Mucosa of rectum (tissue), 2 donors: ENCODE measurements around the gene LILRB2.
"Not testable (repeated sequence)": the region's sequence is repeated elsewhere in the genome, so short reads cannot be mapped to it uniquely, and the experiment has no call there.

ENCODE experiments used
- H3K27ac ChIP-seq, 2 donors: one replicate each; pipeline ENCODE4 v1.7.0; 2013; ENCODE audit warnings: inconsistent platforms in 2 of 2, low read depth in 2 of 2, low read length in 2 of 2
- H3K27me3 ChIP-seq, 2 donors: one replicate each; pipeline ENCODE4 v1.7.0; 2013; ENCODE audit warnings: low read length in 2 of 2; ENCODE audit not compliant: control insufficient read depth in 2 of 2, insufficient read depth in 2 of 2
- H3K36me3 ChIP-seq, 2 donors: one replicate each; pipeline ENCODE4 v1.7.0; 2013; ENCODE audit warnings: low read length in 2 of 2; ENCODE audit not compliant: control insufficient read depth in 2 of 2, insufficient read depth in 2 of 2
- H3K4me1 ChIP-seq, 2 donors: one replicate each; pipeline ENCODE4 v1.7.0; 2013; ENCODE audit warnings: low read length in 2 of 2, mild to moderate bottlenecking in 1 of 2; ENCODE audit not compliant: control insufficient read depth in 2 of 2, insufficient read depth in 2 of 2
- H3K4me3 ChIP-seq, 2 donors: one replicate each; pipeline ENCODE4 v1.7.0; 2013; ENCODE audit warnings: low read length in 2 of 2
- H3K9ac ChIP-seq, 2 donors: one replicate each; pipeline ENCODE4 v1.7.0; 2013; ENCODE audit warnings: low read length in 2 of 2, low read depth in 1 of 2, mild to moderate bottlenecking in 1 of 2
- H3K9me3 ChIP-seq, 2 donors: one replicate each; pipeline ENCODE4 v1.7.0; 2013; ENCODE audit warnings: low read length in 2 of 2; ENCODE audit not compliant: control insufficient read depth in 2 of 2
- donor health status: healthy.
- donor health status: Normal muscosa, but diverticular disease.

Gene LILRB2

DNA sequence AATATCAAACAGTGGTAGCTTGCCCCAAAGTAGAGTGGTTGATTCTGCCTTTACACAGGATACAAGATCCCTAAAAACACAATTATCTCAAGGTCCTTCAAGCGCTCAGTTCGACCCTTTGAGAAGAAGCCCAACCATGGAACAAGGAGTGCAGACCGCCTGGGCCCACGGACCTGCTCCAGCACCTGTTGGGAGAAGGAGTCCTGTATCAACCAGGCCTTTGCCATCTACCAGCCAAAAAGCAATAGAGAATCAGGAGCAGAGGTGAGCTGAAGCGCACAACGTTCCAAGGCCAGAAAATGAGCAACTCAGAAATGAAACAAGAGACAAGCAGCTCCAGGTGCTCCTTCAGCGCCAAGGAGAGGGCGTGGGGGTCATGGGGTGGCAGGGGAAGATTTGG lies 51.8 kb downstream of the LILRB2 start:
- H3K9ac ChIP-seq = no peak overlapping the region
- no peaks in the 10 kb centered on the region for H3K9me3 ChIP-seq
- no peaks in the 10 kb centered on the region for H3K4me1 ChIP-seq
- H3K36me3 ChIP-seq = no peaks in the 10 kb centered on the region
- no peak overlapping the region for H3K27ac ChIP-seq
- peaks cover 0 to 2% of the 10 kb centered on the region in 2 donors for H3K27me3 ChIP-seq
- no peak overlapping the region for H3K4me3 ChIP-seq

DNA sequence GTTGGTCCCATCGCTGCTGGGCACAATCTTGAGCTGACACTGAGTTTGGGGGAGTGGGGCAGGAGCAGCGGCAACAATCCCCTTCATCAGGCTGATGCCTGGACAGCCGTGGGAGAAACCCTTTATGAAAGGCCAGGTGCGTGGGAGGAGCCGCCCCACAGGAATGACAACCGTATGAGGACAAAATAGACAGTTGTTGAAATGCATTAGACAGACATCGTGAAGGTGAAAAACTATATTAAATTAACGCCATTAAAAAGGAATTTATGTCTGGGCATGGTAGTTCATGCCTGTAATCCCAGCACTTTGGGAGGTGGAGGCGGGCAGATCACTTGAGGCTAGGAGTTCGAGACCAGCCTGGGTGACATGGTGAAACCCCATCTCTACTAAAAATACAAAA lies 56.3 kb downstream of the LILRB2 start:
- not testable (repeated sequence) for H3K27me3 ChIP-seq, H3K4me1 ChIP-seq, H3K9ac ChIP-seq, H3K27ac ChIP-seq, H3K9me3 ChIP-seq, H3K36me3 ChIP-seq, H3K4me3 ChIP-seq

DNA sequence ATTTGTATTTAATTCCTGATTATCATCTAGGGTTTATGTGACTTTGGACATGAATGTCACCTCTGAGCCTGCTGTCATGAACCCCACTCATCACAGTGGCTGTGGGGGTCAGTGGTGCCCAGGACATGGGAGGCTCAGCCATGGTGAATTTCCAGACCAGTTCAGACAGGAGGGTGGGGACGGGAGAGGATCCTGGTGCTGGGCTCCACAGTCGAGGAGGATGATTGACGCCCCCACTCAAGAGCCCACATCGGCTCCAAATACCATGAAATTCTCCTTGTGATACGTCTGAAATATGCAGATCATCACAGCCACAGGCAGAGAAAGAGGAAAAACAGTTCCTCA lies 57.0 kb downstream of the LILRB2 start:
- not testable (repeated sequence) for H3K4me3 ChIP-seq, H3K9ac ChIP-seq, H3K27me3 ChIP-seq, H3K4me1 ChIP-seq, H3K9me3 ChIP-seq, H3K27ac ChIP-seq, H3K36me3 ChIP-seq
